Cardiac fibroblast (primary cell): ENCODE data around the gene MSL3B.

Experiments used
- DNase-seq, 2 donors: peaks; one replicate each; pipeline versions ENCODE4 v3.0.0 to v3.0.0-alpha.2; 2010; ENCODE audit warnings: low read depth in 2 of 2
- H3K4me3 ChIP-seq, 2 donors: replicated peaks in 1 of 2; 1 replicate in 1 of 2; 2 replicates in 1 of 2; pipeline ENCODE4 v1.5.1; 2011; ENCODE audit warnings: low read depth in 2 of 2, low read length in 2 of 2, mild to moderate bottlenecking in 2 of 2, moderate library complexity in 1 of 2
- CTCF ChIP-seq: IDR thresholded peaks from one replicate; pipeline ENCODE4 v1.5.1; 2011; ENCODE audit warnings: low read depth, mild to moderate bottlenecking, low read length, inconsistent platforms

Gene MSL3B

GRCh38 chr2:233819884-233820773, 48.1 kb downstream of the MSL3B start:
- no peak for DNase-seq
- TF ChIP-seq CTCF, result no peak
- H3K4me3 ChIP-seq, result no peak overlapping the region

- no peak overlapping the region for H3K4me3 ChIP-seq
- no peak for DNase-seq
- TF ChIP-seq CTCF, result no peak
Measured at GRCh38 chr2:233818639-233819621, 49.3 kb downstream of the MSL3B start.

GRCh38 chr2:233817995-233818638, 50.1 kb downstream of the MSL3B start:
- no peak for TF ChIP-seq CTCF
- no peak overlapping the region for H3K4me3 ChIP-seq
- DNase-seq, result no peak

GRCh38 chr2:233817361-233817911, 50.8 kb downstream of the MSL3B start:
- DNase-seq, result peak; percentile 23 to 40
- no peak overlapping the region for H3K4me3 ChIP-seq
- no peak for TF ChIP-seq CTCF

GRCh38 chr2:233816771-233817170, 51.4 kb downstream of the MSL3B start:
- no peak for DNase-seq
- TF ChIP-seq CTCF, result no peak
- H3K4me3 ChIP-seq, result no peak overlapping the region

GRCh38 chr2:233816334-233816733, 51.9 kb downstream of the MSL3B start:
- no peak for DNase-seq
- no peak overlapping the region for H3K4me3 ChIP-seq
- TF ChIP-seq CTCF, result no peak
